ENCODE measurements around the gene OVCH2.

OVCH2 gene

DNA sequence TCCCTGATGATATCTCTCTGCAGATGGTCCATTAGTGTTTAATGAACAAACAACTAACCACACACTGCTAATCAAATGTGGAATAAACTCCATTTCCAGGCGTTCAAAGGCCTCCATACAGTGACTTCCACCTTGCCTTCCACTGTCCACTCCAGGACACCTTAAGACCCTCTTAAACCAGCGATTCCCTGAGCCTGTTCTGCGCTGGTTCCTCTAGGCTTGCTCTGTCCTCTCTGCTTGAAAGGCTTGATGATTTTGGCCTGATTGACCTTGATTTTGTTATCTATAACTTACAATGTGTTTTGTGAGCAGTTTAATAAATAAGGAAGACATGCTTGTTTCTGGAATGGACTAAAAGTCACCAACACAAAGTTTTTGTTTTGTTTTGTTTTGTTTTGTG is 12.0 kb downstream of the OVCH2 start:
- TF ChIP-seq, protein P1, sequence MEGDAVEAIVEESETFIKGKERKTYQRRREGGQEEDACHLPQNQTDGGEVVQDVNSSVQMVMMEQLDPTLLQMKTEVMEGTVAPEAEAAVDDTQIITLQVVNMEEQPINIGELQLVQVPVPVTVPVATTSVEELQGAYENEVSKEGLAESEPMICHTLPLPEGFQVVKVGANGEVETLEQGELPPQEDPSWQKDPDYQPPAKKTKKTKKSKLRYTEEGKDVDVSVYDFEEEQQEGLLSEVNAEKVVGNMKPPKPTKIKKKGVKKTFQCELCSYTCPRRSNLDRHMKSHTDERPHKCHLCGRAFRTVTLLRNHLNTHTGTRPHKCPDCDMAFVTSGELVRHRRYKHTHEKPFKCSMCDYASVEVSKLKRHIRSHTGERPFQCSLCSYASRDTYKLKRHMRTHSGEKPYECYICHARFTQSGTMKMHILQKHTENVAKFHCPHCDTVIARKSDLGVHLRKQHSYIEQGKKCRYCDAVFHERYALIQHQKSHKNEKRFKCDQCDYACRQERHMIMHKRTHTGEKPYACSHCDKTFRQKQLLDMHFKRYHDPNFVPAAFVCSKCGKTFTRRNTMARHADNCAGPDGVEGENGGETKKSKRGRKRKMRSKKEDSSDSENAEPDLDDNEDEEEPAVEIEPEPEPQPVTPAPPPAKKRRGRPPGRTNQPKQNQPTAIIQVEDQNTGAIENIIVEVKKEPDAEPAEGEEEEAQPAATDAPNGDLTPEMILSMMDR (IDR thresholded peaks at IDR 0.05) = no peak
- Histone ChIP-seq H3K9me3 (no peaks in the 10 kb centered on the region), H3K36me3 (no peaks in the 10 kb centered on the region), H3K27ac (no peak overlapping the region), H3K4me3 (peak overlapping the region; percentile 5 to 21), H3K4me1 (no peaks in the 10 kb centered on the region), H3K27me3 (no peaks in the 10 kb centered on the region)
- DNase-seq = no peak
- intact Hi-C loops (cut with DNase I; ENCODE audit: low total_unique reads) = no loop called here

DNA sequence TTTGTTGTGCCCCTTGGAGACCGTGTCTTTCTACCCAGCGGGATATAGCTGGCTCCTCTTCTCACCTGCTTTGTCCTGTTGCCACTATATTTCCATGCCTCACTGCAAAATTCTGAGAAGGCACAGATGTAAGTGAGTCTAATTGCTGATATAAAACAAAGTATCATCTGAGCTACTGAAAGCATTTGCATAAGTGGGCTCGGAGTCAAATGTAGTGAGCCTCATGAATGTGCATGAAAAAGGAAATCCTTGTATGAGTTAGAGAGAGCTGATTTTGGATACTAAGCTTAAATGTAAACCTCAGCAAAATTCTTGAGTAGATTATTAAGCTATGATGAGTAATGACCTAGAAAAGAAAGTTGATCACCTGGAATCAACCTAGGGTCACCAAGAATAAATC is 13.9 kb downstream of the OVCH2 start:
- Histone ChIP-seq H3K27ac (no peak overlapping the region), H3K4me3 (no peak overlapping the region), H3K36me3 (no peaks in the 10 kb centered on the region), H3K27me3 (no peaks in the 10 kb centered on the region), H3K4me1 (no peaks in the 10 kb centered on the region), H3K9me3 (no peaks in the 10 kb centered on the region)
- intact Hi-C loops (cut with DNase I; ENCODE audit: low total_unique reads) = no loop called here
- TF ChIP-seq, protein P1 (IDR thresholded peaks at IDR 0.05) = no peak
- no peak for DNase-seq

DNA sequence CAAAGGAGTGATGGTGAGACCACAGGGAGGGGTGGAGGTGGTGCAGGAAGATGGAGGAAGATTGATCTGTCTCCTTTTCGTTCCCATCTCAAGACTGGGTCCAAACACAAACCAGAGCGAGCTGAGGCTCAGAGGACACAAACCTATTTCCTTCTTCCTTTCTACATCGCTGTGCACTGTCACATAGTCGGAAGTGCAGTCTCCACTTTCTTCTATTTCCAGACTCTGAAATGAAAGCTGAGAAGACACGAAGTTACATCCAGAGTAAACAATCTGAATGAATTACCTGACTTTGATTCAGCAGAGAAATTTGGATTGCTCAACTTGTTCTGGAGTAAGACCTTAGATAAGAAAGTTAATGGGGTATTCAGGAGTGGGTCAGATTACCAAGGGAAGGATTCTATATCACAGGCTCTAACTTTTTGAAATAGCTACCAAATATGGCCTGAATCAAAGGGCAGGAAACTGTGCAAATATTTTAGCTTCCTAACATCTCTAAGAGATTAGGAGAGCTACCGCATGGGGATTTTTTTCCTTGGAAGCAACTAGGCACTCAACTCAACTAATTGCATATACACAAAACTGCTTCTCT is 14.4 kb downstream of the OVCH2 start:
- intact Hi-C loops (cut with DNase I; ENCODE audit: low total_unique reads) = no loop called here
- H3K27ac ChIP-seq = no peak overlapping the region
- H3K4me1 ChIP-seq = no peaks in the 10 kb centered on the region
- DNase-seq = no peak
- no peaks in the 10 kb centered on the region for H3K27me3 ChIP-seq
- no peaks in the 10 kb centered on the region for H3K36me3 ChIP-seq
- H3K4me3 ChIP-seq = no peak overlapping the region
- H3K9me3 ChIP-seq = no peaks in the 10 kb centered on the region
- TF ChIP-seq, protein P1 (IDR thresholded peaks at IDR 0.05) = no peak

DNA sequence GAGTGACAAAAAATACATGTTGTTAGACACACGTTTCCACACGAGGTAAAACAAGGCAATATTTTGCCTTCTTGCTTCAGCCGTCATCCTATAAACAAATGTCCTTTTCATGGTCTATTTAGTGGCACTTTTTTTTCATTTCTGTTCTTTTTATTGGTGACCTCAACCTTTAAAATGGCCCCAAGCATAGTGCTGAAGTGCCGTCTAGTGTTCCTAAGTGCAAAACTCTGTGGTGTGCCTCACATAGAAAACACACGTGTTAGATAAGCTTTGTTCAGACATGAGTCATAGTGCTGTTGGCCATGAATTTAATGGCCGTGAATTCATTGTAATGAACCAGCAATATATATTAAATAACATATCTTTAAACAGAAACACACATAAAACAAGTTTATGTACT is 15.6 kb downstream of the OVCH2 start:
- Histone ChIP-seq H3K27me3 (no peaks in the 10 kb centered on the region), H3K4me1 (no peaks in the 10 kb centered on the region), H3K36me3 (no peaks in the 10 kb centered on the region), H3K9me3 (no peaks in the 10 kb centered on the region), H3K27ac (no peak overlapping the region), H3K4me3 (no peak overlapping the region)
- TF ChIP-seq, protein P1 (IDR thresholded peaks at IDR 0.05) = no peak
- intact Hi-C loops (cut with DNase I; ENCODE audit: low total_unique reads) = no loop called here
- no peak for DNase-seq

DNA sequence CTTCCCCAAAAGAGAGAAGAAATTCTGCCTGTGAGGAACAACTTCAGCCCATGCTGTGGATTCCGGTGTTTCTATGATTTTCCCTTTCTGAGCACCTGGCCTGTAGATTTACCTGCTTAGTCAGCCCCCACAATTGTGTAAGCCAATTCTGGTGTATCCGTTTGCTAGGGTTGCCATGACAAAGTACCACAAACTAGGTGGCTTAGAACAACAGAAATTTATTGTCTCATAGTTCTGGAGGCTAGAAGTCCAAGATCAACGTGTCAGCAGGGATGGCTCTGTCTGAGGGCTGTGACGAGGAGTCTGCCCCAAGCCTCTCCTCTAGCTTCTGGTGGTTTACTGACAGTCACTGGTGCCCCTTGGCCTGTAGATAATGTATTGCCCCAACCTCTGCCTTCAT is 17.0 kb downstream of the OVCH2 start:
- TF ChIP-seq, protein P1 (IDR thresholded peaks at IDR 0.05) = no peak
- H3K4me3 ChIP-seq = no peak overlapping the region
- H3K36me3 ChIP-seq = no peaks in the 10 kb centered on the region
- H3K4me1 ChIP-seq = no peaks in the 10 kb centered on the region
- DNase-seq = no peak
- no peak overlapping the region for H3K27ac ChIP-seq
- no peaks in the 10 kb centered on the region for H3K27me3 ChIP-seq
- intact Hi-C loops (cut with DNase I; ENCODE audit: low total_unique reads) = loop anchor here (10.0 kb wide), 1 partner anchor 594 kb away; no protein-coding TSS in a partner anchor
- H3K9me3 ChIP-seq = no peaks in the 10 kb centered on the region

Data from tibial artery (tissue), 4 donors.